DOHH2 (cell line): ENCODE measurements around the gene RPS27L.

Experiments used
- CTCF ChIP-seq: fragments of 200-600 bp; sonication (generic); IDR thresholded peaks from one replicate; pipeline ENCODE4 v1.5.1; 2014; ENCODE audit warnings: antibody characterized with exemption, mild to moderate bottlenecking, low read depth, low read length; ENCODE audit not compliant: poor library complexity, severe bottlenecking
- EZH2phosphoT487 ChIP-seq: fragments of 200-600 bp; sonication (generic); IDR thresholded peaks from 2 replicates; pipeline ENCODE4 v1.6.1; 2017; ENCODE audit warnings: borderline replicate concordance, mild to moderate bottlenecking, antibody characterized with exemption, low read length, moderate library complexity, mixed read lengths

- no peak for TF ChIP-seq CTCF
- TF ChIP-seq EZH2phosphoT487: no peak
These were observed 47.8 kb downstream of the RPS27L start for GRCh38 chr15:63109498-63109897.
